Karpas-422 (cell line): Measurements from ENCODE around the gene FAM177A1. TPM values are rescaled to one million over a fixed set of nuclear protein-coding genes. Genes with fewer than 3 reads are reported as not detected.
A peak's percentile ranks its signal among the peaks of the same experiment; 100 is the strongest.

Experiments used
- DNase-seq: peaks from one replicate; pipeline ENCODE4 v3.0.0-alpha.2; 2015
- H2AFZ ChIP-seq: fragments of 200-600 bp; sonication (generic); 2 replicates; pipeline ENCODE4 v1.6.1; 2014; ENCODE audit warnings: antibody characterized with exemption, low read length, mixed read lengths
- H3K27ac ChIP-seq: fragments of 200-600 bp; sonication (generic); 2 replicates; pipeline ENCODE4 v1.5.1; 2014; ENCODE audit warnings: mild to moderate bottlenecking, low read length, moderate library complexity
- H3K27me3 ChIP-seq: fragments of 200-600 bp; sonication (generic); 2 replicates; pipeline ENCODE4 v1.6.1; 2014; ENCODE audit warnings: low read length, mixed read lengths
- H3K36me3 ChIP-seq: fragments of 200-600 bp; sonication (generic); 2 replicates; pipeline ENCODE4 v1.6.1; 2014; ENCODE audit warnings: low read length, mixed read lengths; ENCODE audit not compliant: insufficient read depth
- H3K4me1 ChIP-seq: fragments of 200-600 bp; sonication (generic); 2 replicates; pipeline ENCODE4 v1.6.1; 2014; ENCODE audit warnings: mild to moderate bottlenecking, low read length, mixed read lengths
- H3K4me2 ChIP-seq: fragments of 200-600 bp; sonication (generic); 2 replicates; pipeline ENCODE4 v1.6.1; 2014; ENCODE audit warnings: low read length, low read depth, mild to moderate bottlenecking; ENCODE audit not compliant: poor library complexity, severe bottlenecking
- H3K4me3 ChIP-seq: fragments of 200-600 bp; sonication (generic); 2 replicates; pipeline ENCODE4 v1.5.1; 2014; ENCODE audit warnings: mild to moderate bottlenecking, antibody characterized with exemption, low read length, mixed read lengths
- H3K79me2 ChIP-seq: fragments of 200-600 bp; sonication (generic); 2 replicates; pipeline ENCODE4 v1.6.1; 2014; ENCODE audit warnings: mild to moderate bottlenecking, low read length, mixed read lengths
- H3K9ac ChIP-seq: fragments of 200-600 bp; sonication (generic); 2 replicates; pipeline ENCODE4 v1.6.0; 2014; ENCODE audit warnings: low read length
- H3K9me2 ChIP-seq: fragments of 200-600 bp; sonication (generic), shearing (Covaris generic); replicated peaks from 2 replicates; pipeline ENCODE4 v1.6.0; 2014; ENCODE audit warnings: mild to moderate bottlenecking, low read length, moderate library complexity; ENCODE audit not compliant: insufficient read depth
- H3K9me3 ChIP-seq: fragments of 300-700, 200-600 bp; sonication (generic); 2 replicates; pipeline ENCODE4 v1.6.1; 2014; ENCODE audit warnings: low read length, mixed read lengths
- H4K20me1 ChIP-seq: fragments of 200-600 bp; sonication (generic); 2 replicates; pipeline ENCODE4 v1.6.1; 2014; ENCODE audit warnings: mild to moderate bottlenecking, antibody characterized with exemption, low read length, low read depth; ENCODE audit not compliant: insufficient read depth
- total RNA-seq: library from RNA; depleted of rRNA; stranded (reverse); fragments of >200 nt; shearing (Covaris generic); gene quantifications from 2 replicates; pipeline ENCODE4 v1.2.3, GENCODE V29; 2014; ENCODE audit warnings: low replicate concordance; rRNA removed

FAM177A1 gene
- total RNA-seq, 1 experiment from 2014 or later = 35.6 TPM

DNA sequence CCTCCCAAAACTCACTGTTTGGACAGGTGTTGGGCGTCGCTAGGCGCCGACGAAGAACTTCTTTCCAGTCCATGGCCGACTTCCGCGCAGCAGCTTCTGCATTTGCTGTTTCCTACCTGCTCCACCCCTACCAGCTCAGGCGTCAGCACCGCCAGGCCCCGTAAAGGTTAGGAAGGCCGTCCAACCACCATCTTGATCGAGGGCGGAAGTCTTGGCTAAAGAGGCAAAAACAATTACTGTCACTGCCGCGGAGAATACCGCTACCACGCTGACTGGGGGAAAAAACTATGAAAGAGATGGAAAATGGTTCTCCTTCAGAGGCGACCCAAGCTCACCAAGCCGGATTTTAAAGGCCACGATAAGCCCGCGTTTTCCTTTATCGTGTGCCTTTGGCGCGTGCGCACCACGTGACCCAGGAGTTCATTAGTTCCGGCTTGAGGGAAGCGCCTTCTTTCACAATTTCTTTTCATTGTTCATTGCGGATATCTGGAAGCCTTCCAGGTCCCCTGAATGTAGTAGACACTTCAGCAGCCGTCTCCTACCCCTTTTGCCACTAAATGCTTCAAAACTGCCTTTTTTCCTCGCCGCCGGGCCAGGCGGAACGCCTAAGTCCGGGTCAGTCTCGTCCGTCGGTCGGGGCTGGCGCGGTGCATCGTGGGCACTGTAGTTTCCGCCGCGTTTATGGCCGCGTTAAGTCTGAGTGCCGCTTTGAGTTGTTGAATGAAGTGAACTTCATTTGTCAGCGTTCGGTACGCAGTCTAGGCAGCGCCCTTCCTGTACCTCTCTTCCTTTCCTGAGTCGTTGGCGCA, 76.0 kb downstream of the FAM177A1 start, which contains the start of the genes PPP2R3C and PRORP:
TSS of gene PPP2R3C (minus strand) at position 104 of the 809 bp plus-strand sequence. CDS start at position 73, 31 bp downstream.
TSS of gene PRORP (plus strand) at position 666 of the 809 bp plus-strand sequence. CDS start 694 bp downstream, outside the sequence.
- H3K27ac ChIP-seq = peak within 1 kb of the TSS; percentile 86
- no peaks in the 10 kb centered on the region for H3K9me3 ChIP-seq
- H3K4me2 ChIP-seq = peak within 1 kb of the TSS; percentile 90
- peaks cover 77% of the 10 kb centered on the region for H3K79me2 ChIP-seq
- H4K20me1 ChIP-seq = no peaks in the 10 kb centered on the region
- H3K4me3 ChIP-seq = peak within 1 kb of the TSS; percentile 76
- H3K36me3 ChIP-seq = peaks cover 1% of the 10 kb centered on the region; the same call in 1 of the 2 replicates
- H3K9ac ChIP-seq = peak within 1 kb of the TSS; percentile 80
- H3K9me2 ChIP-seq = no peaks in the 10 kb centered on the region
- H3K27me3 ChIP-seq = no peaks in the 10 kb centered on the region
- peak; percentile 99 for DNase-seq
- peak within 1 kb of the TSS; percentile 84 for H2AFZ ChIP-seq
- H3K4me1 ChIP-seq = peaks cover 30% of the 10 kb centered on the region

DNA sequence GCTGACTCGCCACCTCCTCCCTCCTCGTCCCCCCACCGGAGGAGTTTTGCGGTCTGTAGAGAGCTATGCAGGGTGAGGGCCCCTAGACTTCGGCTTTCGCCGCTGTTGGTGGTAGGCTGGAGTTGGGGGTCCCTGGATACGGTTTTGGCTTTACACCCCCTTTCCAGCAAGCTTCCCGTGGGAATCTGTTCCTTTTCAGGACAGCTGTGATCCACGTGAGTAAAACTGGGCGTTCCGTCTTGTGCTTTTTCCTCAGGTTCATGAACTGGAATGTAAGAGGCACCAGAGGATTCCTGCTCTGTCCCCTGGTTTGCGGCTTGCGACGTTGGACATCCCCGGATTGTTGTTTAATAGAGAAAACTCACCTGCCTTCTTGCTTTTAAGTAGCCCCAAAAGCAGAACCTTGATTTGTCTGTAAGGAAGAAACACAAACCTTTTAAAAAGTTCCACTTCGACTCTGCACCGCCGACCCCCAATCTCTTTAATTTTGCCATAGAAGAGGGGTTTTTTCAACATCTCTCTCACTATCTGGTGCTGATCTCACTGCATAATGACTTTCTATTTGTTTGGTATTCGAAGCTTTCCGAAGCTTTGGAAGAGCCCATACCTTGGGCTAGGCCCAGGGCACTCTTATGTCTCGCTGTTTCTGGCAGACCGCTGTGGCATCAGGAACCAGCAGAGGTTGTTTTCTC, 76.8 kb downstream of the FAM177A1 start:
- DNase-seq = peak; percentile 65
- H3K9me3 ChIP-seq = no peaks in the 10 kb centered on the region
- H3K9ac ChIP-seq = peak overlapping the region; percentile 80
- H4K20me1 ChIP-seq = no peaks in the 10 kb centered on the region
- peak overlapping the region; percentile 84 for H2AFZ ChIP-seq
- no peaks in the 10 kb centered on the region for H3K27me3 ChIP-seq
- H3K4me1 ChIP-seq = peaks cover 33% of the 10 kb centered on the region
- peak overlapping the region; percentile 90 for H3K4me2 ChIP-seq
- peaks cover 75% of the 10 kb centered on the region for H3K79me2 ChIP-seq
- H3K4me3 ChIP-seq = peak overlapping the region; percentile 76
- peaks cover 5% of the 10 kb centered on the region for H3K36me3 ChIP-seq
- no peaks in the 10 kb centered on the region for H3K9me2 ChIP-seq
- peak overlapping the region; percentile 86 for H3K27ac ChIP-seq

DNA sequence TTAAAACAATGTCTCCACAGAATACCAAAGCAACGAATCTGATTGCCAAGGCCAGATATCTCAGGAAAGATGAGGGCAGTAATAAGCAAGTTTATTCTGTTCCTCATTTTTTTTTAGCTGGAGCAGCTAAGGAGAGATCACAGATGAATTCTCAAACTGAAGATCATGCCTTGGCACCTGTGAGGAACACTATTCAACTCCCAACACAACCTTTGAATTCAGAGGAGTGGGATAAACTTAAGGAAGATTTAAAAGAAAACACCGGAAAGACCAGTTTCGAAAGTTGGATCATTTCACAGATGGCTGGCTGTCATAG, 77.3 kb downstream of the FAM177A1 start:
- peak overlapping the region; percentile 90 for H3K4me2 ChIP-seq
- peaks cover 33% of the 10 kb centered on the region for H3K4me1 ChIP-seq
- H3K79me2 ChIP-seq = peaks cover 77% of the 10 kb centered on the region
- H3K36me3 ChIP-seq = peaks cover 10% of the 10 kb centered on the region
- no peaks in the 10 kb centered on the region for H3K9me2 ChIP-seq
- H3K4me3 ChIP-seq = peak overlapping the region; percentile 76
- H3K9me3 ChIP-seq = no peaks in the 10 kb centered on the region
- H3K27ac ChIP-seq = peak overlapping the region; percentile 86
- H2AFZ ChIP-seq = peak overlapping the region; percentile 84
- no peaks in the 10 kb centered on the region for H4K20me1 ChIP-seq
- no peaks in the 10 kb centered on the region for H3K27me3 ChIP-seq
- peak; percentile 55 for DNase-seq
- H3K9ac ChIP-seq = peak overlapping the region; percentile 80

DNA sequence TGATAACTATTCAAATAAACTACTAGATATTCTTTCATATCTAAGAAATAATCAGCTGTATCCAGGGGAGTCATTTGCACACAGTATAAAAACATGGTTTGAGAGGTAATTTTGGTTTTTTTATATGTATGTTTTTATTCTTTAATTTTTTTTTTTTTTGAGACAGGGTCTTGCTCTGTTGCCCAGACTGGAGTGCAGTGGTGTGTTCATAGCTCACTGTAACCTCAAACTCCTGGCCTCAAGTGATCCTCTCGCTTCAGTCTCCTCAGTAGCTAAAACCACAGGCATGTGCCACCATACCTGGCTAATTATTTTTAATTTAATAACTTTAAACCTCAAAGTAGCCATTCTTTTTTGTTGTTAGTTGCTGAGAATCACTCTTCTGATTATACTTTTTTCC, 78.1 kb downstream of the FAM177A1 start:
- peak overlapping the region; percentile 80 for H3K9ac ChIP-seq
- DNase-seq = no peak
- H3K27me3 ChIP-seq = no peaks in the 10 kb centered on the region
- H3K79me2 ChIP-seq = peaks cover 84% of the 10 kb centered on the region
- peak overlapping the region; percentile 90 for H3K4me2 ChIP-seq
- peaks cover 16% of the 10 kb centered on the region for H3K36me3 ChIP-seq
- no peaks in the 10 kb centered on the region for H3K9me3 ChIP-seq
- peaks cover 33% of the 10 kb centered on the region for H3K4me1 ChIP-seq
- no peak overlapping the region for H2AFZ ChIP-seq
- H3K9me2 ChIP-seq = no peaks in the 10 kb centered on the region
- H4K20me1 ChIP-seq = no peaks in the 10 kb centered on the region
- no peak overlapping the region; the same call in 1 of the 2 replicates for H3K27ac ChIP-seq
- peak overlapping the region; percentile 76 for H3K4me3 ChIP-seq

Other genes with a start within 250 kb of the FAM177A1 start
- gene BAZ1A, start 170.9 kb upstream of the FAM177A1 start, total RNA-seq = 63.7 and 136 TPM in 2 replicates
- gene SRP54, start 63.3 kb upstream of the FAM177A1 start, total RNA-seq = 86.8 and 115 TPM in 2 replicates
- gene PPP2R3C, start 75.7 kb downstream of the FAM177A1 start, total RNA-seq = 42.1 and 86.2 TPM in 2 replicates
- 58.4 and 60.8 TPM in 2 replicates for gene PRORP, start 76.3 kb downstream of the FAM177A1 start, total RNA-seq
- 327 and 344 TPM in 2 replicates for gene PSMA6, start 246.1 kb downstream of the FAM177A1 start, total RNA-seq